IMR-90 (cell line): ENCODE measurements around the gene RFX3. TPM values are rescaled to one million over a fixed set of nuclear protein-coding genes. Genes with fewer than 3 reads are reported as not detected.

ENCODE experiments used
- ATAC-seq: fragments of 200-7000 bp; cut with Tn5 transposase; 2 replicates; pipeline ENCODE4 v1.9.1; 2020; ENCODE audit warnings: low read depth, mild to moderate bottlenecking, moderate library complexity
- BruUV-seq: library from RNA; stranded (reverse); fragments of 400-500 nt; replicated peaks from 2 replicates; lab custom pipeline; 2021; lab: Mats Ljungman, UMichigan
- CTCF ChIA-PET: fragments of 300-600 bp; formaldehyde crosslinking; extraction: SDS; loops from one replicate; lab custom pipeline; 2021; ENCODE audit warnings: antibody characterized with exemption; lab: Yijun Ruan, JAX
- POLR2A ChIA-PET: fragments of 300-600 bp; sonication (Branson Sonifier 250); formaldehyde crosslinking; loops from one replicate; lab custom pipeline; 2022; ENCODE audit warnings: antibody characterized with exemption; ENCODE audit not compliant: unreplicated experiment; lab: Charles Lee
- DNase-seq: peaks from one replicate; pipeline ENCODE4 v3.0.0; 2013
- H2AFZ ChIP-seq: replicated peaks from 2 replicates; pipeline ENCODE3; 2013; ENCODE audit warnings: low read length, mild to moderate bottlenecking; ENCODE audit not compliant: poor library complexity
- H2AK5ac ChIP-seq: 2 replicates; pipeline ENCODE4 v1.6.1; 2013; ENCODE audit warnings: low read depth, low read length, inconsistent platforms
- H2AK9ac ChIP-seq: replicated peaks from 2 replicates; pipeline ENCODE3; 2013; ENCODE audit warnings: mild to moderate bottlenecking, low read depth, low read length, moderate library complexity; ENCODE audit not compliant: poor library complexity
- H2BK120ac ChIP-seq: 2 replicates; pipeline ENCODE4 v1.6.1; 2013; ENCODE audit warnings: low read depth, low read length, inconsistent platforms
- H2BK15ac ChIP-seq: 3 replicates; pipeline ENCODE4 v1.6.1; 2013; ENCODE audit warnings: low read depth, low read length, inconsistent platforms
- H2BK20ac ChIP-seq: 2 replicates; pipeline ENCODE4 v1.6.1; 2013; ENCODE audit warnings: low read depth, mild to moderate bottlenecking, inconsistent platforms, low read length, moderate library complexity
- H2BK5ac ChIP-seq: 2 replicates; pipeline ENCODE4 v1.6.1; 2013; ENCODE audit warnings: mild to moderate bottlenecking, low read depth, low read length, inconsistent platforms; ENCODE audit not compliant: poor library complexity, severe bottlenecking
- H3K14ac ChIP-seq: replicated peaks from 2 replicates; pipeline ENCODE4 v1.6.1; 2013; ENCODE audit warnings: low read depth, low read length, inconsistent platforms
- H3K18ac ChIP-seq: 2 replicates; pipeline ENCODE4 v1.6.1; 2013; ENCODE audit warnings: low read depth, low read length, control low read depth
- H3K23ac ChIP-seq: 2 replicates; pipeline ENCODE4 v1.6.1; 2013; ENCODE audit warnings: low read depth, low read length, inconsistent platforms
- H3K27ac ChIP-seq: 2 replicates; pipeline ENCODE4 v1.5.1; 2013; ENCODE audit warnings: mild to moderate bottlenecking, control low read depth, low read length; ENCODE audit not compliant: insufficient read depth
- H3K27me3 ChIP-seq: 2 replicates; pipeline ENCODE4 v1.6.1; 2013; ENCODE audit warnings: low read length; ENCODE audit not compliant: control insufficient read depth, insufficient read depth
- H3K36me3 ChIP-seq: 2 replicates; pipeline ENCODE4 v1.6.1; 2013; ENCODE audit warnings: low read length, mixed read lengths; ENCODE audit not compliant: control insufficient read depth, insufficient read depth
- H3K4ac ChIP-seq: 2 replicates; pipeline ENCODE4 v1.6.1; 2013; ENCODE audit warnings: low read depth, low read length, inconsistent platforms
- H3K4me1 ChIP-seq: 2 replicates; pipeline ENCODE4 v1.6.1; 2013; ENCODE audit warnings: low read length, mixed read lengths; ENCODE audit not compliant: control insufficient read depth, insufficient read depth
- H3K4me2 ChIP-seq: 2 replicates; pipeline ENCODE4 v1.6.1; 2013; ENCODE audit warnings: low read depth, mild to moderate bottlenecking, control low read depth, low read length, moderate library complexity
- H3K4me3 ChIP-seq: 2 replicates; pipeline ENCODE4 v1.5.1; 2013; ENCODE audit warnings: low read depth, mild to moderate bottlenecking, control low read depth, low read length, moderate library complexity; ENCODE audit not compliant: insufficient read depth
- H3K56ac ChIP-seq: 2 replicates; pipeline ENCODE4 v1.6.1; 2013; ENCODE audit warnings: low read length, inconsistent platforms; ENCODE audit not compliant: insufficient read depth; ENCODE audit errors: extremely low read depth
- H3K79me1 ChIP-seq, 2 experiments: 2 replicates each; pipeline ENCODE4 v1.6.1; 2013; ENCODE audit warnings: low read length in 2 of 2, inconsistent platforms in 1 of 2, low read depth in 1 of 2
- H3K9ac ChIP-seq: 2 replicates; pipeline ENCODE4 v1.6.1; 2013; ENCODE audit warnings: low read depth, low read length, control low read depth
- H3K9me1 ChIP-seq: 2 replicates; pipeline ENCODE4 v1.6.1; 2013; ENCODE audit warnings: low read length, inconsistent platforms; ENCODE audit not compliant: insufficient read depth
- H3K9me3 ChIP-seq: 2 replicates; pipeline ENCODE4 v1.6.1; 2013; ENCODE audit warnings: low read length; ENCODE audit not compliant: control insufficient read depth, insufficient read depth
- H4K20me1 ChIP-seq: 2 replicates; pipeline ENCODE4 v1.6.1; 2013; ENCODE audit warnings: low read length, inconsistent platforms; ENCODE audit not compliant: insufficient read depth
- H4K5ac ChIP-seq: 2 replicates; pipeline ENCODE4 v1.6.1; 2013; ENCODE audit warnings: mild to moderate bottlenecking, low read depth, low read length, control low read depth
- H4K8ac ChIP-seq, 2 experiments: 2 replicates each; pipeline ENCODE4 v1.6.1; 2013; ENCODE audit warnings: low read depth in 2 of 2, low read length in 2 of 2, control low read depth in 1 of 2, inconsistent platforms in 1 of 2
- H4K91ac ChIP-seq: 2 replicates; pipeline ENCODE4 v1.6.1; 2013; ENCODE audit warnings: low read depth, low read length, inconsistent platforms; ENCODE audit not compliant: insufficient read depth
- BHLHE40 ChIP-seq: fragments of 150-350 bp; IDR thresholded peaks from 2 replicates; pipeline ENCODE4 v1.6.1; 2016; ENCODE audit warnings: mild to moderate bottlenecking, low read depth, low read length
- CHD1 ChIP-seq: IDR thresholded peaks from 2 replicates; pipeline ENCODE4 v1.6.1; 2012; ENCODE audit warnings: low read depth, low read length, improper control_type of control experiment
- ELK1 ChIP-seq: fragments of 150-350 bp; IDR thresholded peaks from 2 replicates; pipeline ENCODE4 v1.6.1; 2016; ENCODE audit warnings: low read depth, mild to moderate bottlenecking, low read length, moderate library complexity, borderline replicate concordance
- FOS ChIP-seq: fragments of 150-350 bp; IDR thresholded peaks from 2 replicates; pipeline ENCODE4 v1.6.1; 2016; ENCODE audit warnings: low read depth, low read length
- MAFK ChIP-seq: IDR thresholded peaks from 2 replicates; pipeline ENCODE4 v1.6.1; 2012; ENCODE audit warnings: low read depth, low read length, improper control_type of control experiment
- MXI1 ChIP-seq: IDR thresholded peaks from 2 replicates; pipeline ENCODE4 v1.6.1; 2012; ENCODE audit warnings: low read depth, mild to moderate bottlenecking, low read length, moderate library complexity, borderline replicate concordance
- NFE2L2 ChIP-seq: fragments of 150-350 bp; IDR thresholded peaks from 2 replicates; pipeline ENCODE4 v1.6.1; 2016; ENCODE audit warnings: low read depth, mild to moderate bottlenecking, low read length
- POLR2A ChIP-seq: IDR thresholded peaks from 2 replicates; pipeline ENCODE4 v1.6.1; 2012; ENCODE audit warnings: mild to moderate bottlenecking, low read depth, low read length
- RAD21 ChIP-seq: IDR thresholded peaks from 2 replicates; pipeline ENCODE4 v1.6.1; 2012; ENCODE audit warnings: low read length, improper control_type of control experiment
- RCOR1 ChIP-seq: IDR thresholded peaks from 2 replicates; pipeline ENCODE4 v1.6.1; 2012; ENCODE audit warnings: mild to moderate bottlenecking, low read length, improper control_type of control experiment; ENCODE audit not compliant: insufficient replicate concordance
- SMC3 ChIP-seq: fragments of 150-350 bp; IDR thresholded peaks from 2 replicates; pipeline ENCODE4 v1.6.1; 2016; ENCODE audit warnings: low read depth, mild to moderate bottlenecking, antibody characterized with exemption, low read length, moderate library complexity
- USF2 ChIP-seq: fragments of 150-350 bp; IDR thresholded peaks from 2 replicates; pipeline ENCODE4 v1.6.1; 2017; ENCODE audit warnings: mild to moderate bottlenecking, antibody characterized with exemption, low read length, low read depth
- dilution Hi-C: fragments of 300-500 bp; cut with HindIII; formaldehyde crosslinking; loops from one replicate; pipeline ENCODE4 v1.14.3; 2018; ENCODE audit warnings: low sequenced_read_pairs; ENCODE audit not compliant: unreplicated experiment
- in situ Hi-C: fragments of 300-500 bp; cut with MboI; formaldehyde crosslinking; loops from 3 replicates; pipeline ENCODE4 v1.14.3; 2019; ENCODE audit warnings: low sequenced_read_pairs, inconsistent platforms, mixed read lengths
- intact Hi-C: fragments of 100-400 bp; cut with micrococcal nuclease; formaldehyde crosslinking; loops from 2 replicates; pipeline ENCODE4 v1.10.0; 2022
- polyA plus RNA-seq, 3 experiments: library from polyadenylated mRNA; depleted of rRNA; stranded (reverse); fragments of >200 nt; gene quantifications; 2 replicates each; pipeline ENCODE4 v1.2.3, GENCODE V29; 2012; ENCODE audit warnings: low replicate concordance in 1 of 3
- total RNA-seq: library from RNA; depleted of rRNA; stranded (reverse); fragments of >200 nt; gene quantifications from 2 replicates; pipeline ENCODE4 v1.2.3, GENCODE V29; 2012

Gene RFX3
- total and polyA plus RNA-seq, 2 of the 4 experiments (the other 2 are of a cell fraction): 1.7 to 2.7 TPM

GRCh38 chr9:3288686-3289085, 237.1 kb downstream of the RFX3 start:
- Histone ChIP-seq H3K9me1 (no peaks in the 10 kb centered on the region), H2BK15ac (no peak overlapping the region), H2BK5ac (no peak overlapping the region), H3K18ac (no peak overlapping the region), H3K4me2 (no peak overlapping the region), H3K27me3 (no peaks in the 10 kb centered on the region), H2AFZ (no peak overlapping the region), H3K9me3 (no peaks in the 10 kb centered on the region), H2AK5ac (no peak overlapping the region), H3K4ac (no peak overlapping the region), H2BK20ac (no peak overlapping the region), H2AK9ac (no peak overlapping the region), H3K79me1 (no peaks in the 10 kb centered on the region), H4K91ac (no peak overlapping the region), H3K36me3 (no peaks in the 10 kb centered on the region), H3K4me3 (no peak overlapping the region), H2BK120ac (no peak overlapping the region), H4K20me1 (no peaks in the 10 kb centered on the region), H4K5ac (no peak overlapping the region), H4K8ac (no peak overlapping the region), H3K56ac (no peak overlapping the region), H3K27ac (no peak overlapping the region), H3K9ac (no peak overlapping the region), H3K23ac (no peak overlapping the region), H3K14ac (no peak overlapping the region), H3K4me1 (no peaks in the 10 kb centered on the region)
- dilution Hi-C loops (no loop called here), intact Hi-C loops (no loop called here), in situ Hi-C loops (no loop called here)
- no TSS peak for BruUV-seq
- ATAC-seq (no peak), DNase-seq (no peak)
- TF ChIP-seq USF2 (no peak), SMC3 (no peak), CHD1 (no peak), MXI1 (no peak), RAD21 (no peak), RCOR1 (no peak), FOS (no peak), BHLHE40 (no peak), ELK1 (no peak), NFE2L2 (no peak), POLR2A (no peak), MAFK (no peak)
- POLR2A ChIA-PET: no interaction called here
- CTCF ChIA-PET: no interaction called here
